Smooth muscle cell (in vitro differentiated cells): Measurements from ENCODE around the gene RNF212. TPM values are rescaled to one million over a fixed set of nuclear protein-coding genes. Genes with fewer than 3 reads are reported as not detected.

Source experiments
- DNase-seq: peaks from one replicate; lab custom pipeline; 2025; ENCODE audit not compliant: unreplicated experiment; lab: John Stamatoyannopoulos, UW
- H2AFZ ChIP-seq: fragments of 200-600 bp; sonication (generic); 2 replicates; pipeline ENCODE4 v1.6.0; 2016; ENCODE audit warnings: antibody characterized with exemption, low read depth, mild to moderate bottlenecking
- H3F3A ChIP-seq: fragments of 200-600 bp; sonication (generic); 2 replicates; pipeline ENCODE4 v1.6.0; 2017; ENCODE audit warnings: antibody characterized with exemption, low read depth
- H3K27ac ChIP-seq: fragments of 200-600 bp; sonication (generic); 2 replicates; pipeline ENCODE4 v1.5.1; 2016; ENCODE audit warnings: low read depth, mild to moderate bottlenecking
- H3K27me3 ChIP-seq: fragments of 200-600 bp; sonication (generic); 2 replicates; pipeline ENCODE4 v1.6.1; 2016; ENCODE audit warnings: low read depth, mild to moderate bottlenecking
- H3K36me3 ChIP-seq: fragments of 200-600 bp; sonication (generic); 2 replicates; pipeline ENCODE4 v1.5.1; 2016; ENCODE audit warnings: low read depth
- H3K4me1 ChIP-seq: fragments of 200-600 bp; sonication (generic); 2 replicates; pipeline ENCODE4 v1.5.1; 2016; ENCODE audit warnings: low read depth
- H3K4me2 ChIP-seq: fragments of 200-600 bp; sonication (generic); 2 replicates; pipeline ENCODE4 v1.6.0; 2016; ENCODE audit warnings: mild to moderate bottlenecking
- H3K4me3 ChIP-seq: fragments of 200-600 bp; sonication (generic); 2 replicates; pipeline ENCODE4 v1.5.1; 2016; ENCODE audit warnings: mild to moderate bottlenecking
- H3K79me2 ChIP-seq: fragments of 200-600 bp; sonication (generic); 2 replicates; pipeline ENCODE4 v1.6.0; 2016; ENCODE audit warnings: low read depth, mild to moderate bottlenecking
- H3K9ac ChIP-seq: fragments of 200-600 bp; sonication (generic); 2 replicates; pipeline ENCODE4 v1.6.0; 2016; ENCODE audit warnings: low read depth
- H3K9me3 ChIP-seq: fragments of 200-600 bp; sonication (generic); replicated peaks from 2 replicates; pipeline ENCODE4 v1.5.1; 2016; ENCODE audit warnings: low read depth
- H4K20me1 ChIP-seq: fragments of 200-600 bp; sonication (generic); 2 replicates; pipeline ENCODE4 v1.6.0; 2016; ENCODE audit warnings: low read depth
- CTCF ChIP-seq: fragments of 200-600 bp; sonication (generic); IDR thresholded peaks from 2 replicates; pipeline ENCODE4 v1.5.1; 2017; ENCODE audit warnings: borderline replicate concordance, mild to moderate bottlenecking, antibody characterized with exemption; ENCODE audit not compliant: insufficient read depth, poor library complexity, severe bottlenecking
- WGBS: methylation state at CpG from one replicate; pipeline ENCODE4 v1.1.7; 2016; ENCODE audit warnings: low lambda C conversion rate; 5-methylcytosine and 5-hydroxymethylcytosine counted together
- polyA plus RNA-seq: library from polyadenylated mRNA; unstranded; fragments of >200 nt; fragmentation: Nextera tagmentation; extraction: Ambion mirVana; gene quantifications from 2 replicates; pipeline ENCODE4 v1.2.1, GENCODE V29; 2016
- total RNA-seq: library from RNA; depleted of rRNA; stranded (reverse); fragments of >200 nt; gene quantifications from 2 replicates; pipeline ENCODE4 v1.2.3, GENCODE V29; 2014

Gene RNF212
- total and polyA plus RNA-seq, 2 experiments from 2014 or later, result 1.3 to 4.6 TPM

GRCh38 chr4:1137850-1138249, 24.5 kb upstream of the RNF212 start:
- no peaks in the 10 kb centered on the region for H3K79me2 ChIP-seq
- no peak for DNase-seq
- H3K9ac ChIP-seq, result no peak overlapping the region
- TF ChIP-seq CTCF, result no peak
- H3K27ac ChIP-seq, result no peak overlapping the region
- no peaks in the 10 kb centered on the region for H4K20me1 ChIP-seq
- WGBS, result 85% methylated on average over 2 of the region's 2 CpGs
- H3K9me3 ChIP-seq, result no peaks in the 10 kb centered on the region
- H3K36me3 ChIP-seq, result no peaks in the 10 kb centered on the region
- no peak overlapping the region for H2AFZ ChIP-seq
- no peaks in the 10 kb centered on the region for H3F3A ChIP-seq
- no peak overlapping the region for H3K4me3 ChIP-seq
- peaks cover 20% of the 10 kb centered on the region for H3K27me3 ChIP-seq
- H3K4me2 ChIP-seq, result no peak overlapping the region
- H3K4me1 ChIP-seq, result no peaks in the 10 kb centered on the region

DNA sequence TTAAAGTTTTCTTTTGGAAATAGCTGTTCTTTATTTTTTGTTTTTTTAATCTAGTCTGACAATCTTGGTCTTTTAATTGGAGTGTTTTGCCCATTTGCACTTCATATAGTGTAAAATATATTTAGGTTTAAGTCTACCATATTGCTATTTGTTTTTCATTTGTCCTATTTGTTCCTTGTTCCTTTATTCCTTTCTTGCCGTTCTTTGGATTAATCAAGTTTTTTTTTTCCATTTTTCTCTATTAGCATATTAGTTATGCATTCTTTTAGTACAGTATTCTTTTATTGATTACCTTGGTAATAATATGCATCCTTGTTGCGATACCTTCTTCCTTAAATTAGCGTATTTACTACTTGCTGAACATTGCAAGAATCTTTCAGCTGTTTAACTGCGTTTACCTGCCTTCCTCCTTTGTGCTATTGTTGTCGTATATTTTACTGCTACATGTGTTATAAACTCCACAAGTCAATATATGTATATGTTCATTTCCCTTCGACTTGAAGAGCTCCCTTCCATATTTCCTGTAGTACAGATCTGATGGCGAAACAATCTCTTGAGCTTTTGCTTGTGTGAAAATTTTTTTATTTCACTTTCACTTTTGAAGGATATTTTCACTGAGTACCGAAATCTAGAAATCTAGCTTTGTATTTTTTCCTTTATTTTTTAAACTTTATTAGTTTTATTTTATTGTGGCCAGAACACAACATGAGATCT, 23.9 kb upstream of the RNF212 start:
- Histone ChIP-seq H3K4me3 (no peak overlapping the region), H3K27ac (no peak overlapping the region), H2AFZ (no peak overlapping the region), H3K9me3 (no peaks in the 10 kb centered on the region), H3K79me2 (no peaks in the 10 kb centered on the region), H3K4me2 (no peak overlapping the region), H4K20me1 (no peaks in the 10 kb centered on the region), H3K9ac (no peak overlapping the region), H3F3A (no peaks in the 10 kb centered on the region), H3K4me1 (no peaks in the 10 kb centered on the region), H3K36me3 (no peaks in the 10 kb centered on the region), H3K27me3 (peaks cover 17% of the 10 kb centered on the region)
- no peak for DNase-seq
- WGBS, result 89% methylated on average over 8 of the region's 8 CpGs
- TF ChIP-seq CTCF, result no peak

DNA sequence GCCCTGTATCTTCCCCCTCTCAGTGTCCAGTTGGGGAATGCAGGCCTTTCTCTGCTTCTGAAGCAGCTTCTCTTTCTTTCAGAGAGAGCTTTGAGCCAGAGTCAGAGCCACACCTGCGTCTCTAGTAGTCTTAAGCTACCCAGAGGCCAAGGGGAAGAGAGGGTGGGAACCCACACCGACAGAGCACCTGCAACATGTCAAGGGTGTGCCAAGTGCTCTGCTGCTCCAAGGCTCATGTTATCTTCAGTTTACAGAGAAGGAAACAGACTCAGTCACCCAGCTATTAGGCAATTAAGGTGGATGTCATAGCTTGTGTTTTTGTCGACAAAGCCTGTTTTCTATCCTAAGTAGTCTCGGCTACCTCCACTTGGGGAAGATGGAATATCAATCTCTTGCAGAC, 22.7 kb upstream of the RNF212 start:
- Histone ChIP-seq H3K27ac (no peak overlapping the region), H3K36me3 (no peaks in the 10 kb centered on the region)

More for the DNA sequence above, 22.7 kb upstream of the RNF212 start:
- no peaks in the 10 kb centered on the region for H3F3A ChIP-seq
- DNase-seq, result no peak
- no peak overlapping the region for H3K4me3 ChIP-seq
- peaks cover 15% of the 10 kb centered on the region for H3K27me3 ChIP-seq
- H4K20me1 ChIP-seq, result no peaks in the 10 kb centered on the region
- H3K4me2 ChIP-seq, result no peak overlapping the region
- H3K9ac ChIP-seq, result no peak overlapping the region
- no peak for TF ChIP-seq CTCF
- no peak overlapping the region for H2AFZ ChIP-seq
- H3K4me1 ChIP-seq, result no peaks in the 10 kb centered on the region
- no peaks in the 10 kb centered on the region for H3K9me3 ChIP-seq
- 60% methylated on average over 4 of the region's 4 CpGs for WGBS
- no peaks in the 10 kb centered on the region for H3K79me2 ChIP-seq
